ENCODE data around the gene PRMT1.

PRMT1 gene

GRCh38 chr19:49677231-49677900 is at the start of gene PRMT1:
Gene PRMT1, plus strand, starts transcription at chr19:49677271. Its CDS starts 10 bp downstream, at chr19:49677281.
- peak; percentile 20 for DNase-seq (ENCODE audit: low read depth)

GRCh38 chr19:49629659-49630058 is 47.4 kb upstream of the PRMT1 start:
- no peak for DNase-seq (ENCODE audit: low read depth)

GRCh38 chr19:49631014-49631588 is 46.0 kb upstream of the PRMT1 start:
- no peak for DNase-seq (ENCODE audit: low read depth)

GRCh38 chr19:49631610-49632192 is 45.4 kb upstream of the PRMT1 start:
- DNase-seq (ENCODE audit: low read depth) = no peak

GRCh38 chr19:49632576-49632975 is 44.5 kb upstream of the PRMT1 start:
- no peak for DNase-seq (ENCODE audit: low read depth)

- DNase-seq (ENCODE audit: low read depth) = peak; percentile 55
Measured at GRCh38 chr19:49633273-49633672, 43.8 kb upstream of the PRMT1 start.

- DNase-seq (ENCODE audit: low read depth) = peak; percentile 70
Measured at GRCh38 chr19:49635530-49636232, 41.4 kb upstream of the PRMT1 start.

GRCh38 chr19:49636233-49636932 is 40.7 kb upstream of the PRMT1 start:
- DNase-seq (ENCODE audit: low read depth) = no peak

GRCh38 chr19:49637821-49638738 is 39.0 kb upstream of the PRMT1 start:
- peak; percentile 72 for DNase-seq (ENCODE audit: low read depth)

- no peak for DNase-seq (ENCODE audit: low read depth)
Measured at GRCh38 chr19:49639401-49640112, 37.5 kb upstream of the PRMT1 start.

GRCh38 chr19:49640113-49640898 is 36.8 kb upstream of the PRMT1 start, which contains the start of gene RRAS:
Gene RRAS, minus strand, starts transcription at chr19:49640143. Its CDS starts 45 bp downstream, at chr19:49640098.
- peak; percentile 100 for DNase-seq (ENCODE audit: low read depth)

- peak; percentile 99 for DNase-seq (ENCODE audit: low read depth)
Measured at GRCh38 chr19:49641688-49642491, 35.2 kb upstream of the PRMT1 start, which contains the start of gene SCAF1. Gene SCAF1, plus strand, starts transcription at chr19:49642209. Its CDS starts 2,818 bp downstream, at chr19:49645027.

- DNase-seq (ENCODE audit: low read depth) = no peak
Measured at GRCh38 chr19:49642492-49643035, 34.5 kb upstream of the PRMT1 start.

- no peak for DNase-seq (ENCODE audit: low read depth)
Measured at GRCh38 chr19:49643466-49643865, 33.6 kb upstream of the PRMT1 start.

GRCh38 chr19:49645592-49645991 is 31.5 kb upstream of the PRMT1 start:
- no peak for DNase-seq (ENCODE audit: low read depth)

GRCh38 chr19:49645995-49646394 is 31.1 kb upstream of the PRMT1 start:
- no peak for DNase-seq (ENCODE audit: low read depth)

GRCh38 chr19:49646586-49646985 is 30.5 kb upstream of the PRMT1 start:
- no peak for DNase-seq (ENCODE audit: low read depth)
